B cell (primary cell): ENCODE data around the gene BRAF. TPM values are rescaled to one million over a fixed set of nuclear protein-coding genes. Genes with fewer than 3 reads are reported as not detected.

Experiments used
- ATAC-seq: fragments of 200-7000 bp; cut with Tn5 transposase; one replicate; pipeline ENCODE4 v1.10.0; 2021; ENCODE audit warnings: low read depth, mild to moderate bottlenecking, moderate number of reproducible peaks, moderate library complexity
- CTCF ChIA-PET: fragments of 350-600 bp; sonication (Branson Sonifier 250); formaldehyde crosslinking; loops from one replicate; lab custom pipeline; 2021; ENCODE audit warnings: antibody characterized with exemption, inconsistent platforms; lab: Charles Lee
- POLR2A ChIA-PET: fragments of 350-600 bp; sonication (Branson Sonifier 250); formaldehyde crosslinking; loops from one replicate; lab custom pipeline; 2021; ENCODE audit warnings: antibody characterized with exemption; lab: Charles Lee
- DNase-seq: peaks from one replicate; pipeline ENCODE4 v3.0.0; 2013
- H2AFZ ChIP-seq: 2 replicates; pipeline ENCODE4 v1.6.1; 2012; ENCODE audit warnings: mild to moderate bottlenecking, low read depth, low read length; ENCODE audit not compliant: insufficient read depth, poor library complexity, severe bottlenecking
- H3K27ac ChIP-seq, 2 donors: 1 replicate in 1 of 2; 2 replicates in 1 of 2; pipeline ENCODE4 v1.5.1; 2012 to 2013; ENCODE audit warnings: low read length in 2 of 2, mild to moderate bottlenecking in 2 of 2, moderate library complexity in 1 of 2
- H3K27me3 ChIP-seq, 4 experiments: fragments of 200-600 bp in 1 of 4; sonication (generic) in 1 of 4; replicated peaks in 1 of 4; 1 replicate in 2 of 4; 2 replicates in 2 of 4; pipeline versions ENCODE4 v1.6.1 to v1.7.0; 2013 to 2016; ENCODE audit warnings: low read length in 3 of 4, mild to moderate bottlenecking in 2 of 4, mixed read lengths in 1 of 4, moderate library complexity in 1 of 4; ENCODE audit not compliant: insufficient read depth in 4 of 4, control insufficient read depth in 3 of 4; ENCODE audit errors: control extremely low read depth in 1 of 4
- H3K36me3 ChIP-seq, 2 experiments: replicated peaks in 1 of 2; 1 replicate in 1 of 2; 2 replicates in 1 of 2; pipeline versions ENCODE4 v1.6.1 to v1.7.1; 2013; ENCODE audit warnings: low read length in 1 of 2; ENCODE audit not compliant: insufficient read depth in 2 of 2, control insufficient read depth in 1 of 2; ENCODE audit errors: control extremely low read depth in 1 of 2, extremely low read depth in 1 of 2
- H3K4me1 ChIP-seq, 2 donors: fragments of 200-600 bp in 1 of 2; sonication (generic) in 1 of 2; 1 replicate in 1 of 2; 2 replicates in 1 of 2; pipeline versions ENCODE4 v1.5.1 to v1.6.1; 2013 to 2017; ENCODE audit warnings: low read length in 2 of 2; ENCODE audit not compliant: control insufficient read depth in 2 of 2, insufficient read depth in 2 of 2
- H3K4me2 ChIP-seq: replicated peaks from 2 replicates; pipeline ENCODE3; 2012; ENCODE audit warnings: mild to moderate bottlenecking, low read depth, low read length; ENCODE audit not compliant: poor library complexity, severe bottlenecking
- H3K4me3 ChIP-seq, 5 experiments: fragments of 200-600 bp in 1 of 5; sonication (generic) in 1 of 5; 1 replicate in 3 of 5; 2 replicates in 2 of 5; pipeline versions ENCODE4 v1.5.1 to v1.7.0; 2011 to 2016; ENCODE audit warnings: low read length in 4 of 5, mild to moderate bottlenecking in 4 of 5, low read depth in 2 of 5, control low read depth in 1 of 5, moderate library complexity in 1 of 5; ENCODE audit not compliant: insufficient read depth in 1 of 5; ENCODE audit errors: control extremely low read depth in 1 of 5, extremely low read depth in 1 of 5
- H3K79me2 ChIP-seq: fragments of 200-600 bp; sonication (generic); one replicate; pipeline ENCODE4 v1.6.0; 2016; ENCODE audit warnings: low read length; ENCODE audit not compliant: control insufficient read depth, insufficient read depth
- H3K9ac ChIP-seq: fragments of 200-600 bp; sonication (generic); 2 replicates; pipeline ENCODE4 v1.6.1; 2017; ENCODE audit warnings: mild to moderate bottlenecking, low read length, moderate library complexity
- H3K9me3 ChIP-seq, 3 donors: one replicate each; pipeline versions ENCODE4 v1.6.1 to v1.7.1; 2013; ENCODE audit warnings: low read length in 2 of 3; ENCODE audit not compliant: control insufficient read depth in 2 of 3, insufficient read depth in 1 of 3; ENCODE audit errors: control extremely low read depth in 1 of 3
- H4K20me1 ChIP-seq: 2 replicates; pipeline ENCODE4 v1.6.0; 2012; ENCODE audit warnings: mild to moderate bottlenecking, low read length; ENCODE audit not compliant: insufficient read depth, control insufficient read depth, poor library complexity, severe bottlenecking
- H3K27ac Mint-ChIP-seq: one replicate; pipeline ENCODE4 v1.8.0; 2021; ENCODE audit warnings: mixed read lengths
- H3K27me3 Mint-ChIP-seq: one replicate; pipeline ENCODE4 v1.8.0; 2021; ENCODE audit warnings: mixed read lengths
- H3K4me1 Mint-ChIP-seq: one replicate; pipeline ENCODE4 v1.8.0; 2021; ENCODE audit warnings: mixed read lengths
- H3K4me3 Mint-ChIP-seq: one replicate; pipeline ENCODE4 v1.8.0; 2021; ENCODE audit warnings: mixed read lengths
- H3K9me3 Mint-ChIP-seq: one replicate; pipeline ENCODE4 v1.8.0; 2022; ENCODE audit warnings: mixed read lengths; ENCODE audit not compliant: insufficient read depth
- EZH2 ChIP-seq: IDR thresholded peaks from 2 replicates; pipeline ENCODE4 v1.6.1; 2012; ENCODE audit warnings: borderline replicate concordance, low read depth, mild to moderate bottlenecking, moderate library complexity, low read length; ENCODE audit not compliant: insufficient read depth, poor library complexity, severe bottlenecking
- WGBS: methylation state at CpG from one replicate; pipeline ENCODE4 v1.1.5; 2013; ENCODE audit warnings: missing lambda C conversion rate; ENCODE audit not compliant: insufficient coverage; 5-methylcytosine and 5-hydroxymethylcytosine counted together
- intact Hi-C: fragments of 100-400 bp; cut with micrococcal nuclease; formaldehyde crosslinking; loops from one replicate; pipeline ENCODE4 v1.10.0; 2022
- polyA plus RNA-seq: library from polyadenylated mRNA; depleted of rRNA; stranded (reverse); fragments of >200 nt; gene quantifications from 2 replicates; pipeline ENCODE4 v1.2.3, GENCODE V29; 2012
- total RNA-seq, 2 donors: library from RNA; stranded (reverse); fragments of 120-200 nt in 1 of 2; gene quantifications; 1 replicate in 1 of 2; 2 replicates in 1 of 2; pipeline versions ENCODE4 v1.2.3 to v1.2.4, GENCODE V29; 2013 to 2022
- TF ChIP-seq, protein P1 (sequence below): fragments of 200-600 bp; IDR thresholded peaks from one replicate; pipeline ENCODE4 v1.8.0; 2022; ENCODE audit warnings: antibody characterized with exemption, mild to moderate bottlenecking

The BRAF gene
- total and polyA plus RNA-seq, 2 donors (not counting 1 experiment from before 2014, with no cell fraction given) = 13.5 to 90.9 TPM

DNA sequence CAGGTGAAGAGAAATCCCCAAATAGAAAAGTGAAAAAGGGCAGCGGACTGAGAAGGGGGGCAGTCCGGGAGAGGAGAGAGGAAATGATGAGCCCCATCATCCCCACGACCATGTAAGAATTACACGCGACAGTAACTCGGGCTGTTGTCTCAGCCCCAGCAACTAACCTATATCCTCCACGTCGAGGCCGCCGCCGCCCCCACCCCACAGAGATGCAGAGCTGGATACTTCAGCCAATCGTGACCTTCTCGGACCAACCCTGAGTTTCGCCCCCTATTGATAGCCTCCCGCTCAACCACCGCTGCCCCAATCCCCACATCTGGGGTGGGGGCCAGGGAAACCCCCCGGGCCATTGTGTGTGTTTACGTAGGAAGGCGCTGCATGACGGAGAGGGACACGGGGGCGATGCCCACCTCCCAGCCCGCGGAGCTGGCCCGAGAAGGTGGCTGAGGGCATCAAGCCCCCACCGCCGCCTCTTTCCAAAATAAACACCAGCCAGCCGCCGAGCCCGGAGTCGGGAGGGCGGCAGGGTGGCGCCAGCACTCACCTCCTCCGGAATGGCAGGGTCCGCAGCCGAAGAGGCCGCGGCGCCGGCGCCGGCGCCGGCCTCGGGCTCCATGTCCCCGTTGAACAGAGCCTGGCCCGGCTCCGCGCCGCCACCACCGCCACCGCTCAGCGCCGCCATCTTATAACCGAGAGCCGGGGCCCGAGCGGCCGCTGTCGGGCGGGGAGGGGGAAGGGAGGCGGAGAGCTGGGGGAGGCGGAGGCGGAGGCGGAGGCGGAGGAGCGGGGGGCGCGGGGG, 509 bp downstream of the BRAF start:
- peaks cover 5% of the 10 kb centered on the region for H4K20me1 ChIP-seq
- ATAC-seq (peak; percentile 74), DNase-seq (peak; percentile 97)
- H3K79me2 ChIP-seq = peaks cover 69% of the 10 kb centered on the region
- ChIA-PET CTCF (interaction anchor here (0.8 to 1.6 kb wide), 5 partner anchors 22 to 115 kb away, joined by 3 to 6 read pairs (median 4); partner anchors contain the start of gene MRPS33), POLR2A (no interaction called here)
- intact Hi-C loops = loop anchor here (1.0 to 10.0 kb wide), 8 partner anchors 37 to 861 kb away; partner anchors contain the start of genes DENND11, MKRN1, PARP12 and SLC37A3
- peak overlapping the region; percentile 91 for H3K4me2 ChIP-seq
- H3K4me3 ChIP-seq = peak overlapping the region; percentile 73 to 92 (median 92)
- H2AFZ ChIP-seq = peak overlapping the region; percentile 52
- no peaks in the 10 kb centered on the region for H3K9me3 Mint-ChIP-seq
- no peaks in the 10 kb centered on the region for H3K27me3 ChIP-seq
- under 1% methylated on average over 49 of the region's 69 CpGs for WGBS
- no peak overlapping the region for H3K4me3 Mint-ChIP-seq
- peaks cover 21% of the 10 kb centered on the region for H3K4me1 Mint-ChIP-seq
- no peak overlapping the region for H3K27ac Mint-ChIP-seq
- no peaks in the 10 kb centered on the region for H3K36me3 ChIP-seq
- peaks cover 16 to 27% of the 10 kb centered on the region in 2 donors for H3K4me1 ChIP-seq
- no peak for TF ChIP-seq EZH2
- TF ChIP-seq, protein P1, sequence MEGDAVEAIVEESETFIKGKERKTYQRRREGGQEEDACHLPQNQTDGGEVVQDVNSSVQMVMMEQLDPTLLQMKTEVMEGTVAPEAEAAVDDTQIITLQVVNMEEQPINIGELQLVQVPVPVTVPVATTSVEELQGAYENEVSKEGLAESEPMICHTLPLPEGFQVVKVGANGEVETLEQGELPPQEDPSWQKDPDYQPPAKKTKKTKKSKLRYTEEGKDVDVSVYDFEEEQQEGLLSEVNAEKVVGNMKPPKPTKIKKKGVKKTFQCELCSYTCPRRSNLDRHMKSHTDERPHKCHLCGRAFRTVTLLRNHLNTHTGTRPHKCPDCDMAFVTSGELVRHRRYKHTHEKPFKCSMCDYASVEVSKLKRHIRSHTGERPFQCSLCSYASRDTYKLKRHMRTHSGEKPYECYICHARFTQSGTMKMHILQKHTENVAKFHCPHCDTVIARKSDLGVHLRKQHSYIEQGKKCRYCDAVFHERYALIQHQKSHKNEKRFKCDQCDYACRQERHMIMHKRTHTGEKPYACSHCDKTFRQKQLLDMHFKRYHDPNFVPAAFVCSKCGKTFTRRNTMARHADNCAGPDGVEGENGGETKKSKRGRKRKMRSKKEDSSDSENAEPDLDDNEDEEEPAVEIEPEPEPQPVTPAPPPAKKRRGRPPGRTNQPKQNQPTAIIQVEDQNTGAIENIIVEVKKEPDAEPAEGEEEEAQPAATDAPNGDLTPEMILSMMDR = peak; percentile 48
- H3K9ac ChIP-seq = peak overlapping the region; percentile 100
- H3K9me3 ChIP-seq = no peaks in the 10 kb centered on the region
- H3K27me3 Mint-ChIP-seq = no peaks in the 10 kb centered on the region
- H3K27ac ChIP-seq = peak overlapping the region; percentile 93 to 98
